ENCODE results near the gene CHST15. TPM values are rescaled to one million over a fixed set of nuclear protein-coding genes. Genes with fewer than 3 reads are reported as not detected.

The CHST15 gene
- polyA plus RNA-seq, 1 experiment: 3.2 TPM

DNA sequence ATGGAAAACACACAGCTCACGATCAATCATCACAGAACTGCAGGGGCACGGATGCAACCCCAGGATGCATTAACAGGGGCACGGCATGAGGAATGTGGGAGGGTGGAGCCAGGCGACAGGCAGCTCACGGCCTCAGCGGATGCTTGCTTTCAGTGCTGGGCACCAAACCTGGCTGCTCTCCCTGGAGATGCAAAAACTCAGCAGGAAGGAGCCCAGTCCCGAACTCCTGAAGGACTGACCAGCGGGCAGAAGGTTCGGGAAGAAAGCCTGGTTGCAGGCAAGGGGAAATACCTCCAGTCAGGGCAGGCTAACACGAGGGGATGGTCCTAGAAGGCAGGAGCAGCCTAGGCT is 66.8 kb downstream of the CHST15 start:
- no peak overlapping the region for H3K27ac ChIP-seq (ENCODE audit: low read depth, low read length)
- no peaks in the 10 kb centered on the region; the same call in 1 of the 2 replicates for H3K9me3 ChIP-seq (ENCODE audit: control insufficient read depth, insufficient read depth, low read length)
- H3K27me3 ChIP-seq (ENCODE audit: control insufficient read depth, insufficient read depth, low read length): peaks cover 5% of the 10 kb centered on the region
- ChIA-PET POLR2A (no interaction called here), CTCF (no interaction called here)
- no peak for DNase-seq (ENCODE audit: low read depth, low spot score)
- no peak overlapping the region for H3K4me3 ChIP-seq (ENCODE audit: low read depth, low read length)
- TF ChIP-seq, protein P1, sequence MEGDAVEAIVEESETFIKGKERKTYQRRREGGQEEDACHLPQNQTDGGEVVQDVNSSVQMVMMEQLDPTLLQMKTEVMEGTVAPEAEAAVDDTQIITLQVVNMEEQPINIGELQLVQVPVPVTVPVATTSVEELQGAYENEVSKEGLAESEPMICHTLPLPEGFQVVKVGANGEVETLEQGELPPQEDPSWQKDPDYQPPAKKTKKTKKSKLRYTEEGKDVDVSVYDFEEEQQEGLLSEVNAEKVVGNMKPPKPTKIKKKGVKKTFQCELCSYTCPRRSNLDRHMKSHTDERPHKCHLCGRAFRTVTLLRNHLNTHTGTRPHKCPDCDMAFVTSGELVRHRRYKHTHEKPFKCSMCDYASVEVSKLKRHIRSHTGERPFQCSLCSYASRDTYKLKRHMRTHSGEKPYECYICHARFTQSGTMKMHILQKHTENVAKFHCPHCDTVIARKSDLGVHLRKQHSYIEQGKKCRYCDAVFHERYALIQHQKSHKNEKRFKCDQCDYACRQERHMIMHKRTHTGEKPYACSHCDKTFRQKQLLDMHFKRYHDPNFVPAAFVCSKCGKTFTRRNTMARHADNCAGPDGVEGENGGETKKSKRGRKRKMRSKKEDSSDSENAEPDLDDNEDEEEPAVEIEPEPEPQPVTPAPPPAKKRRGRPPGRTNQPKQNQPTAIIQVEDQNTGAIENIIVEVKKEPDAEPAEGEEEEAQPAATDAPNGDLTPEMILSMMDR (IDR thresholded peaks at IDR 0.05; ENCODE audit: low read depth, low read length): no peak

DNA sequence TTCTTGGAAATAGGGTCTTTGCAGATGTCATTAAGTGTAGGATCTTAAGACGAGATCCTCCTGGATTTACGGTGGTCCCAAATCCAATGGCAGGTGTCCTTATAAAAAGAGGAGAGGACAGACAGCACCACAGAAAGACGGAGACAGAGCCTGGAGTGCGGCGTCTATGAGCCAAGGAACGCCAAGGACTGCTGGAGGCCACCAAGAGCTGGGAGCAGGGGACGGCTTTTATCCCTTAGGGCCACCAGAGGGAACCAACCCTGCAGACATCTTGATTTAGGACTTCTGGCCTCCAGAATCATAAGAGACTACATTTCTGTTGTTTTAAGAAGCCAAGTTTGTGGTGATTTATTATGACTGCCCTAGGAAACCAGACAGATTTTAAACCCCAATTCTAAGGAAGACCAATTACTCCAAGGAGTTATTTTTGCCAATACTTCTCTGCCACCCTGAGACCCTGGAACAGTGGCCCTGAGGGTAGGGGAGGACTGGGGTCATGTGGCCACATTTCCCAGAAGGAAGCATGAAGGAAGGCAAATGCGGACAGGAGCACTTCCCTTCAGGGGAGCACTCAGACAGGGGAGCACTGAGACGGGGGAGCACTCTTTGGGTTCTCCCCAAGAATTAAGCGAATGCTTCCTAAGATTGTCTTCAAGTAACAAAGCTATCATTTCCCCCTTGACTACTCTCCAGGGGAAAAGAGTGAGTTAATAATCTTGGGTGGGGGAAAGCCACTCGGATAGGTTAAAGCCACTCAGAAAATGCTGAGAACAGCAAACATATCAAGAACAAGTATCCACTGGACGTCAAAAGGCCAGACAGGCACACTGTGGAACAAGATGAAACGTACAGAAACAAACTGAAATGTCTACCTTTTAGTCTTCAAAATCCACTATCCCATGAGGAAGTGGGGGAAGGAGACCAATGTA is 67.5 kb downstream of the CHST15 start:
- Histone ChIP-seq H3K4me3 (ENCODE audit: low read depth, low read length) (no peak overlapping the region), H3K27me3 (ENCODE audit: control insufficient read depth, insufficient read depth, low read length) (peaks cover 5% of the 10 kb centered on the region), H3K9me3 (ENCODE audit: control insufficient read depth, insufficient read depth, low read length) (no peaks in the 10 kb centered on the region; the same call in 1 of the 2 replicates), H3K27ac (ENCODE audit: low read depth, low read length) (no peak overlapping the region)
- TF ChIP-seq, protein P1 (IDR thresholded peaks at IDR 0.05; ENCODE audit: low read depth, low read length): 0 out of 2 replicates have a peak, but pooled peaks have one; percentile 2
- ChIA-PET CTCF (interaction anchor here (0.7 kb wide), 1 partner anchor 31 kb away, joined by 3 read pairs; no protein-coding TSS in a partner anchor), POLR2A (no interaction called here)
- DNase-seq (ENCODE audit: low read depth, low spot score): no peak

DNA sequence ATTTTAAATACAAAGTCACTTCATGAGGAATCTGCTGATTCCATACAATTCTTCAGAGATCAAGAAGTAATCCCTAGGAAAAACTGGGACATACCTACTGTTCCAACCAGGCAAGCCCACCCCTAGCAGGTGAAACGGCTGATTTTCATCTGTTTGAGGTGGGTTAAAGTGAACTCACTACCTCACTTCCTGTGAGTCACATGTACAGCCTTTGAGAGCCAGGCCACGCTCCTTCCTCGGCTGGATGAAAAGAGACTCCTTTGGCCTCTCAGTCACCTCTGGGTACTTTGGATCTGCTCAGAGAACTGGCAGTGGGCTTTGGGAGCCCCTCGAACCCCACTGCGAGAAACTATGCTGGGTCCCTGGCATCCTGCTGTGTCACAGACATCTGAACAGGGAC is 68.2 kb downstream of the CHST15 start:
- CTCF ChIA-PET: no interaction called here
- TF ChIP-seq, protein P1 (IDR thresholded peaks at IDR 0.05; ENCODE audit: low read depth, low read length): no peak
- POLR2A ChIA-PET: no interaction called here
- Histone ChIP-seq H3K9me3 (ENCODE audit: control insufficient read depth, insufficient read depth, low read length) (no peaks in the 10 kb centered on the region; the same call in 1 of the 2 replicates), H3K27me3 (ENCODE audit: control insufficient read depth, insufficient read depth, low read length) (peaks cover 5% of the 10 kb centered on the region), H3K27ac (ENCODE audit: low read depth, low read length) (no peak overlapping the region), H3K4me3 (ENCODE audit: low read depth, low read length) (no peak overlapping the region)
- no peak for DNase-seq (ENCODE audit: low read depth, low spot score)

DNA sequence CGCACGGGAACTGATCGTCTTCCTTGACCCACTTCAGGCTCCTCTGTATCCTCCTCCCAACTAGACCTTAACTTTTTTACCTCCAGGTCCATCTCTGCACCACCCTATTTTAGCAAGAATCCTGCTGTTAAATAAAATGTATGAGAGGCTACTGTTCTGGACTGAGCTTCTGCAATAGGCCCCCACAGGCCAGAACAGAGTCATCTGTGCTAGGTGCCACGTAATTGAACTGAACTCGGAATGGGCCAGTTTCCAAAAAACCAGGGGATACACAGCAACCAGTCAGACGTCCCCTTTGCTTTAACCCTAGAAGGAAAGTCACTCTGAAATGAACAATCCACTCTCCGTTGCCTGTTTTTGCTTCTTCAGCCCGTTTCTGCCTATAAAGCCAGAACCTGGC is 71.3 kb downstream of the CHST15 start:
- ChIA-PET POLR2A (no interaction called here), CTCF (interaction anchor here (2.5 kb wide), 1 partner anchor 367 kb away, joined by 6 read pairs; no protein-coding TSS in a partner anchor)

More for the DNA sequence above, 71.3 kb downstream of the CHST15 start:
- Histone ChIP-seq H3K9me3 (ENCODE audit: control insufficient read depth, insufficient read depth, low read length) (no peaks in the 10 kb centered on the region), H3K27me3 (ENCODE audit: control insufficient read depth, insufficient read depth, low read length) (no peaks in the 10 kb centered on the region), H3K4me3 (ENCODE audit: low read depth, low read length) (no peak overlapping the region), H3K27ac (ENCODE audit: low read depth, low read length) (no peak overlapping the region)
- no peak for DNase-seq (ENCODE audit: low read depth, low spot score)
- TF ChIP-seq, protein P1 (IDR thresholded peaks at IDR 0.05; ENCODE audit: low read depth, low read length): no peak
